Daoy (cell line): ENCODE data around the gene CLSTN2. TPM values are rescaled to one million over a fixed set of nuclear protein-coding genes. Genes with fewer than 3 reads are reported as not detected.

Experiments used
- DNase-seq: peaks from one replicate; pipeline ENCODE4 v3.0.0-alpha.2; 2015; ENCODE audit warnings: low read depth
- total RNA-seq: library from RNA; depleted of rRNA; stranded (reverse); fragments of >200 nt; shearing (Covaris generic); gene quantifications from 2 replicates; pipeline ENCODE4 v1.2.3, GENCODE V29; 2014

CLSTN2 gene
- total RNA-seq, 1 experiment from 2014 or later, result 0.91 TPM

DNA sequence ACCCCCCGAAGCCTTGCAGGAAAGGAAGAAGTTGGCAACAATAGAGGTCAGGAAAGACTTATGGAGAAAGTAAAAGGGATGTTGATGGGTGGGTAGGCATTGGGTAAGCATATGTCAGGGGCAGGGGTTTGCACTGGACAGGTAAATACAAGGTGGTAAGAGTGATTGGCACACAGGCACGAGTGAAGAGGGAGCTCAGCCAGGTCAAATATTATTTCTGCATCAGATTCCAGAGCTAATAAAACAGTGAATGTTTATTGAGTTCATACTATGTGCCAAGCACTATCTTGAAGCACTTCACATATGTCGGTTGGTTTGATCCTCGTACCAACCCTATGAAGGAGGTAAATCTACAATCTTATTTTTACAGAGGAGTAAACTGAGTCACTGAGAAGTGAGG is 6.6 kb downstream of the CLSTN2 start:
- no peak for DNase-seq

- DNase-seq, result no peak
These were observed 9.4 kb downstream of the CLSTN2 start for GRCh38 chr3:139944256-139944910.

GRCh38 chr3:139945386-139945785 is 10.4 kb downstream of the CLSTN2 start:
- DNase-seq, result no peak

DNA sequence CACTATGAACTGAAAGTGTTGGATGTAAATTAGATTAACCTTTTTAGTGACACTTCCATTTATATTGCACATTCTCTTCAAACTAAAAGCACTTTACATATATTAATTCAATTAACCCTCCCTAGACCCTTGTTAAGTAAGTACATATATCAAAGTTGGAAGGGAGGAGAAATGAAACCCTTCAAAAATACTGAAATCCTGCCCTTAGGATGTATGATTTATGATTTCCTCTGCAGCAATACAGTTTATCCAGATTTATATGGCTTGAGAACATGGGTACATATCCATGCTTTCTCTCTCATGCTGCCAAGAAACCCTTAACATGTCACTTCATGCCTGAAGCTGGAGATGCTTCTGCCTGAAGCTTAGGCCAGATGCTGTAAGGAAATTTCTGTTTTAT is 11.0 kb downstream of the CLSTN2 start:
- DNase-seq, result no peak

DNA sequence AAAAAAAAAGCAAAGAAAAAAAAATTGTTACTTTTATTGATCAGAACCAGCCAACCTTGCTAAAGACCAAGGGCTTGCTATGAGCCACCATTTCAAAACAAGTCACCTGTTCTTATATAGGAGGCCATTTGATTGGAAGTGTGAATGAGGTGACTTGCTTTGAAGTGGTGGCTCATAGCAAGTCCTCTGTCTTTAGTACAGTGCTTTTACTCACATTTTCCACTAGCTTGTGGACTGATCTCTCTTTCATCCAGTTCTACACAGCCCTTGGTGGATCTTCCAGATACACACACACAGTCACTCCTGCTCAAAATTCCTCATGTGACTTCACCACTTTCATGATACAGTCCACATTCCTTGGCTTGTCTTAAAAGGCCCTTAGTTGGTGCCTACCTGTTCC is 13.5 kb downstream of the CLSTN2 start:
- DNase-seq, result no peak

DNA sequence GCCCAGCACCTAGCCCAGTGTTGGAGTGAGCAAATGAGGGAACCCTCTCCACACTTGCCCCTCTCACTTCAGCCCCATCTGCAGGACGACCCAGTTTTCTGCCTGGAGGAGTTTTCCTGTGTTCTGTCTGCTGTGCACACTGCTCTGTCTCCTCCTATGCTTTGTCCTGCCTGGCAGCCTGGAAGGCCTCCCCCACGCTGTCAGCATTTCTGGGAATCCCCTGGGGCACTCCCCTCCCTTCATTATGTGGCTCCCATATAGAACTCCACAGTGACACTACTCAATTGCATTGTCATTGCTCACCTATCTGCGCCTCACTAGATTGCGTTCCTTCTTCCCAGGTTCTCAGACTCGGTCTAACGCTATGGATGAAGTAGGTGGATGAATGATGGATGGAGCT is 13.9 kb downstream of the CLSTN2 start:
- no peak for DNase-seq

DNA sequence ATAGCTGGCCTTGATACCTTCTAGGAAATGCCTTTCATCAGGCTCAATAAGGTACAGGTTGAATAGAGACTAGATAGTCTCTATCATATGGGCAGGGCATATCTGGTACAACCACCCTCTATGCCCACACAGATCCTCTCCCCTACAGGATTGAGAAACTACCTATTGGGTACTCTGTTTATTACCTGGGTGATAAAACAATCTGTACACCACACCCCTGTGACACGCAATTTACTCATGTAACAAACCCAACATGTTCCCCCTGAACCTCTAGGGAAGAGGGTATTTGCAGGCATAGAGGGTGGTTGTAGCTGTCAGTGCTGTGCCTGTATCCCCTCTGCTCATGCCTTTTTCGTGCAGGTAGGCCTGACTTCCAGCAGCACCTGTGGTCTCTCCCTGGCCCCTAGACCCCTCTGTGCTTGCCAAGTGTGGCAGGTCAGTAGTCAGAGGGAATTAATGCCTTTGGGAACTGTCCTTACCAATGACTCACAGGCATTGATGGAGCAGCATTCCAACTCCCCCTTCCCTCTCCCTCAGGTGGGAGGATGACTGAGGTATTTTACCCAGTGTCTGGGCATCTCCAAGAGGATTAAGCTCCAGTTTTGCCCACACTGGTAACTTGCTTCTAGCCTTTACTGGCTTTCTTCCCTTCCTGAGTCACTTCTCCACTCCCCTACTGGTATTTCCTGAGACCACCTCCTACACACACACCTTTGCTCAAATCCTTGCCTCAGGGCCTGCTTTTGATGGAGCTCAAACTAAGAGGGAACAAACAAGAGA is 18.3 kb downstream of the CLSTN2 start:
- no peak for DNase-seq

- DNase-seq, result no peak
These were observed 19.3 kb downstream of the CLSTN2 start for GRCh38 chr3:139954146-139954860.

DNA sequence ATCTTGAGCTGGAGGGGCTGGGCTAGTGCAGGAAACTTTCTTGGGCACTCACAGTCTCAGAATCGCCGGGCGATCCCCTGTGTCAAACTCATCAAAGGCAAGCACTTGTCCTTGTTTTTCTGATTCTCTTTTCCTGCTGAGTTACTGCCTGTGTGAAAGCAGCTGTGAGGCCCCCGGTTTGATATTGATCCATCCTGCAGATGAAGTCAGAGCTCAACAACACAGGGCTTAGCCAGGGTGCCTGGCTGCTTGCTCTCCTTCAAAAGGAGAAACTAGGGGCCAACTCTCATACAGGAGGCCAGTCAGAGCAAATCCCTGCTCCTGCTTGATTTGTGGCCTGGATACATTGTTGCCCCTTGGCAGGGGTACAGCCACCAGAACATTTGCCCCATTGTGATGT is 22.9 kb downstream of the CLSTN2 start:
- no peak for DNase-seq

GRCh38 chr3:139969386-139969785 is 34.4 kb downstream of the CLSTN2 start:
- no peak for DNase-seq

DNA sequence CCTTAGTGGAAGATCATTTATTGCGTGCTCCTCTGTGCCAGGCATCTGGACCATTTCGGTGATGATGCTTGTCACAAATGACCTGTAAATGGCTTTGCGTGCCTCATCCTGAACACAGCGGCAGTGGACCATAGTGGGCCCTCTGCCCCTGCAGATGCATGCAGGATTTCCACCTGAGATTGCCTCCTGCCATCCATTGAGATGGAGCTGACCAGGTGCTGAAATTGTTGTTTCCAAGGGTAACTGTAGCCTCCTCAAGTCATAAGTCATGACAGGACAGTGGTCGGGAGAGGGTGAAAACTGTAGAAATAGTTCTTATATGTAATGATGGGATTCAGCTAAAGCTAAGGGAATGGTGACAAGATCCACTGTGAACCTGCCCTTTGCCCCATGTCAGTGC is 35.5 kb downstream of the CLSTN2 start:
- no peak for DNase-seq

DNA sequence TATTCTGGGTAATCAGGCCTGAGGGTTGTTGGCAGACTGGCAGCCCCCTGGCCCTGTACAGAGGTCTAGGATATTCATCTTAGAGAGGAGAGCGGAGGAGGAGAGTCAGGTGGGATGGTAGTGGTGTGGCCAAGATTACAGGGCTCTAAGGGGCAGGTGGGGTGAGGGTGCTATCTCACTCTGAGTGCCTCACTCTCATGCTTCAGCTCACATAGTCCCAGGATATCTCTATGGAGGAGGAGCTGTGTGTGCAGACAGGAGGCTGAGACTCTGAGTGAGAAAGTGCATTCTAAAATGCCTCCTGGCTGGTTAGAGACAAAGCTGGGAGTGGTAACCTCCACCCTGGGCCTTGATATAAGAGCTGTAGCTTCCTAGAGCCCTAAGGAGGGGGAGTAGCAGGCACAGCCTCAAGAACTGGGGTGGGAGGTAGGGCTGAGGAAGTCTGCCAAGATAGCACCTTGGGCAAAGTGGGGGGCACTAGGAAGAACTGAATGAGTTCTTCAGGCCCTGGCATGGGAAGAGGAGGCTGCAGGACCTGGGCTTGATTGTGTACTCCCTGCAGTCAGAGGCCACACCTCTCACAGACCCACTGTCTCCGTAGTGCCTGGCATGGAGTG is 39.9 kb downstream of the CLSTN2 start:
- no peak for DNase-seq

GRCh38 chr3:139975594-139976365 is 40.8 kb downstream of the CLSTN2 start:
- DNase-seq, result no peak

- DNase-seq, result no peak
These were observed 44.0 kb downstream of the CLSTN2 start for GRCh38 chr3:139978966-139979365.

DNA sequence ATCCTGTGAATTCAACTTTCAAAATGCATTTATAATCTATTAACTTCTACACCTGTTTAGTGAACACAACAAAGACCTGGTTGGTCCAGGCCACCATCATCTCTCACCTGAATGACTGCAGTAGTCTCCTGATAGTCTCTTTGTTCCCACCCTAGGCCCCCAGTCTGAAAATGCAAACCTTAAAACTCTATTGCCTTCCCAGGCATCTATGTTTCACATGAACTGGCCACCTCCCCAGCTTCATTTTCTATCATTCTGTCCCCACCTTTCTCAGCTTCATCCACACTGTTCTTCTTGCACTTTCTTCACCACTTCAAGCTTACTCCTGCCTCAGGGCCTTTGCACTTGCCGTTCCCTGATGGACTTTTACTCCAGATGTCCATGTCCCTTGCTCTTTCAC is 45.0 kb downstream of the CLSTN2 start:
- DNase-seq, result no peak

- no peak for DNase-seq
These were observed 47.4 kb downstream of the CLSTN2 start for GRCh38 chr3:139982404-139982803.

DNA sequence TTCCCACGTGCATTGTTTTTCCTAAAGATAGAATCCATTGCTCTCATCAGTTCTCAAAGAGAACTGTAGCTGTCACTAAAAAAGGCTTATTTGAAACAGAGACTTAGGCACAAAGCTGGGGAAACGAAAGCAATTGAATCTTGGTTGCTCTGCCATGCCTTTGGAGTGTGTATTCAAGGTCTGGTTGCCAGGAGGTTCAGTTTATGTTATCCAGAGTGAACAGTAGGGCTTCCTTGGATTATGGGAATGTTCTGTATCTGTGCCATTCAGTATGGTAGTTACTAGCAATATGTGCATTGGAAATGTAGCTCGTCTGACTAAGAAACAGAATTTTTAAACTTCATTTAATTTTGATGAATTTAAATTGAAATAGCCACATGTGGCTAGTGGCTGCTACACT is 50.6 kb downstream of the CLSTN2 start:
- DNase-seq, result no peak

GRCh38 chr3:139987908-139988307 is 52.9 kb downstream of the CLSTN2 start:
- no peak for DNase-seq

- DNase-seq, result no peak
These were observed 53.6 kb downstream of the CLSTN2 start for GRCh38 chr3:139988472-139989156.

DNA sequence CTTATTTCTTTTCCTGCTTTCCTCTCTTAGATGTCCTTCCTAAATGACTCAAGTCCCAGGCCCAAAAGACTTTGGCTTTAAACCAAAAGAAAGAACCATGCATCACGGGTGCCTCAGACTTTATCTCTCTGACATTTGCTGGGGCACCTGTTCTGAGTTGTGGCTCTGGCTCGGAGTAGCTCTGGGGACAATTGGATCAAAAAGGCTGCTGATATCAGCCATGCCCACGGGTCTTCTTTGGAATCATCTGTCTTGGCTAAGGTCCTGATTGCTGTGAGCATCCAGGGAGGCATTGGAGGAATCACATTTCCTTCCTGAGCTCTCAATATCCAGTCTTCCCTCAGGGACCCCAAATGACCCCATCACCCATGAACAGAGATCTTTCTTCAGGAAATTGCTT is 59.9 kb downstream of the CLSTN2 start:
- no peak for DNase-seq

DNA sequence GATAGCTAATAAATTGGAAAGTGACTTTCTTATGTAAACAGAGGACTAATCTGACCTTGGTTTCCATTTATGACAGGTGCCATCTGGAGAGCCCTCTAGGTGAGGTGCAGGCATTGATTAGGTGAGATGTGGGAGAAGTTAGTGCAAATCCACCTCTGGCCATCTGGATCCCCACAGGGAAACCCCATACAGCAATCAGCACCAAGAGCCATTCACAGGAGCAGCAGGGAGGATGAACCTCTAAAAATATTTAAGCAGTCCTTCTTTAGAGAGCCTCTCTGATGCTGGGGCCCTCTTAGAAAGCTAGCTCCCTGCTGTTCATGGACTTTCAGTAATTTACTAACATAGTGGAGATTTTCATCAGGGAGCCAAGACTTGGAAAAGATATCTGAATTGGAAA is 69.3 kb downstream of the CLSTN2 start:
- no peak for DNase-seq
